NCI-H128 (cell line): ENCODE data around the gene GPRIN1.

ENCODE experiments used
- DNase-seq: peaks from one replicate; lab custom pipeline; 2025; ENCODE audit not compliant: unreplicated experiment; lab: John Stamatoyannopoulos, UW

The GPRIN1 gene

GRCh38 chr5:176625512-176625911 is 15.6 kb upstream of the GPRIN1 start:
- no peak for DNase-seq

GRCh38 chr5:176624938-176625337 is 15.0 kb upstream of the GPRIN1 start:
- DNase-seq: no peak

- no peak for DNase-seq
Observed at GRCh38 chr5:176624142-176624541, 14.2 kb upstream of the GPRIN1 start.

- DNase-seq: no peak
Observed at GRCh38 chr5:176621661-176622079, 11.7 kb upstream of the GPRIN1 start.

GRCh38 chr5:176620333-176620981 is 10.5 kb upstream of the GPRIN1 start:
- no peak for DNase-seq

- no peak for DNase-seq
Observed at GRCh38 chr5:176619569-176620332, 9.8 kb upstream of the GPRIN1 start.

GRCh38 chr5:176619203-176619568 is 9.2 kb upstream of the GPRIN1 start:
- no peak for DNase-seq

- DNase-seq: no peak
Observed at GRCh38 chr5:176618783-176619182, 8.8 kb upstream of the GPRIN1 start.

GRCh38 chr5:176616511-176616910 is 6.6 kb upstream of the GPRIN1 start:
- no peak for DNase-seq

GRCh38 chr5:176614805-176615478 is 5.0 kb upstream of the GPRIN1 start:
- no peak for DNase-seq

- DNase-seq: no peak
Observed at GRCh38 chr5:176612855-176613254, 2.9 kb upstream of the GPRIN1 start.

GRCh38 chr5:176612008-176612407 is 2.1 kb upstream of the GPRIN1 start:
- no peak for DNase-seq

GRCh38 chr5:176611435-176611834 is 1.5 kb upstream of the GPRIN1 start:
- no peak for DNase-seq

- DNase-seq: no peak
Observed at GRCh38 chr5:176610435-176610773, 448 bp upstream of the GPRIN1 start.

GRCh38 chr5:176608937-176609723 is 826 bp downstream of the GPRIN1 start:
- DNase-seq: no peak

GRCh38 chr5:176608142-176608705 is 1.7 kb downstream of the GPRIN1 start:
- DNase-seq: no peak

- DNase-seq: no peak
Observed at GRCh38 chr5:176606875-176607274, 3.1 kb downstream of the GPRIN1 start.

GRCh38 chr5:176606032-176606431 is 3.9 kb downstream of the GPRIN1 start:
- DNase-seq: no peak

- DNase-seq: no peak
Observed at GRCh38 chr5:176603091-176603490, 6.9 kb downstream of the GPRIN1 start.

GRCh38 chr5:176601901-176602482 is 8.0 kb downstream of the GPRIN1 start:
- no peak for DNase-seq
